PFSK-1 (cell line): Measurements from ENCODE around the gene OGFR.

ENCODE experiments used
- POLR2AphosphoS5 ChIP-seq: IDR thresholded peaks from 2 replicates; pipeline ENCODE4 v1.6.1; 2012; ENCODE audit warnings: low read depth, mild to moderate bottlenecking, control low read depth, low read length, moderate library complexity
- SIN3A ChIP-seq: IDR thresholded peaks from 2 replicates; pipeline ENCODE4 v1.6.1; 2012; ENCODE audit warnings: mild to moderate bottlenecking, low read length, moderate library complexity, borderline replicate concordance; ENCODE audit not compliant: insufficient read depth

DNA sequence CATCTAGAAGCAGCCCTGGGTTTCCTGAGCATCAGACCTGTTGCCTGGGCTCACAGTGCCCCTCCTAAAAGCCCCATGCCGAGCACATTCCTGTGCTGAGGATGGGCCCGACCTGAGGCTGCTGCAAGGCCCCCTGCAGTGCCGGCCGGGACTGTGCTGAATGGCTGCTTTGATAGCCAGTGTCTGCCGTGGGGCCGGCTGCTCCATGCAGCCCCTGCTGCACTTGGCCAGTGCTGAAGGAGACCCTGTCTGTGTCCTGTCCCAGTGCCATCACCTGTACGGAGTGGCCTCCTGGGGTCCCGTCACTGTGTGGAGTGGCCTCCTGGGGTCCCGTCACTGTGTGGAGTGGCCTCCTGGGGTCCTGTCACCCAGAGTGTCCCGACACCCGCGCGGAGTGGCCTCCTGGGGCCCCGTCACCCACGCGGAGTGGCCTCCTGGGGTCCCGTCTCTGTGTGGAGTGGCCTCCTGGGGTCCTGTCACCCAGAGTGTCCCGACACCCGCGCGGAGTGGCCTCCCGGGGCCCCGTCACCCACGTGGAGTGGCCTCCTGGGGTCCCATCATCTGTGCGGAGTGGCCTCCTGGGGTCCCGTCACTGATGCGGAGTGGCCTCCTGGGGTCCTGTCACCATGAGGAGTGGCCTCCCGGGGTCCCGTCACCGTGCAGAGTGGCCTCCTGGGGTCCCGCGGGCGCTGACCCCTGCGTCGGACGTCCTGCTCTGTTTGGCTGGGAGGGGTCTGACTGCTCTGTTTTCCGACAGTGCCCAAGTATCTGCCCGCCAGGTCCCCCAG lies 19.2 kb downstream of the OGFR start:
- TF ChIP-seq POLR2AphosphoS5 (no peak), SIN3A (no peak)
